HG02798 (cell line): ENCODE measurements around the gene TMEM218.

Source experiments
- ATAC-seq: cut with Tn5 transposase; IDR thresholded peaks from one replicate; pipeline ENCODE4 v1.9.1; 2021; ENCODE audit warnings: mild to moderate bottlenecking; ENCODE audit not compliant: unreplicated experiment, poor library complexity

Gene TMEM218

DNA sequence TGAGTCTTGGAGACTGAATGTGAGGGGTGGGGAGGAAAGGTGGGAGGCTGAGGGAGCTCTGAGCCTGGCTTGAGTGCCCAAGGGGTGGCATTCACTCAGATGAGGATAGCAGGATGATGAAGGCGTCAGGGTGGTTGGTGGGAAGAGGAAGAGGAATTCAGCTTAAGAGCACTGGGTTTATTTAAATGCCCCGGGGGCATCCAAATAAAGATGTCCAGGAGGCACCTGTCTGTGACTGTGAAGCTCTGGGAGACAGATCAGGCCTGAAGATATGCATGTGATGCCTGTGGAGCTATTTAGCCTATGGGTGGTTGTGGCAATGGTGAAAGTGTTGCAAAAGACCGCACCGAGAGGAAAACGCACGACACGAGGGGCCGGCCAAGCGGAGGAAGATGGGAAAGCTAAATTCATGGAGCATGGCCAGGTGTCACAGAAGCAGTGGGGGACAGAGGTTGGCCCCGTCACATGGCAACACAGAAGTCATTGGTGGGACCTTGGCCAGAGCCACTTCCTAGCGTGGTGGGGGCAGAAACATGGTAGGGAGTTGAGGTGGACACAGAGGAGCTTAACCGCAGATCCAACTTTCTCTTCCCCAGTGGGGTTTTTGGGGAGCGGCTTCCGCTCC, 32.8 kb downstream of the TMEM218 start:
- ATAC-seq: no peak

DNA sequence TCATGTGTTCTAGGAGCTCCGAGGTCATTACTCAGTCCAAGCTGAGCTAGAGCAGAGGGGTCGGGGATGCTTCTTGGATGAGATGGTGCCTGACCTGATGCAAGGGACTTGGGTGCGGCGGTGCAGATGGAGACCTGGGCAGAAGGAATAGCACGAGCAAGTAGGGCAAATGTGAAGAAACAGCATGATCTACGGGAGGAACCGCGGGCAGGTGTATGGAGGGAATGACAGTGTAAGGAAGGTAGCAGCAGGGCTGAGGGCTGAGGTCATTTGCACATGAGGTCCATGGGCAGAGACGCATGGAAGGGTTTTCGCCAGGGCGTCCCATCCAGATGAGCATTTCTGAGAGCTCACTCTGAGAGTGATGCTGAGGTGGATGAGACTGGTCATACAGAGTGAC, 33.4 kb downstream of the TMEM218 start:
- ATAC-seq: no peak

DNA sequence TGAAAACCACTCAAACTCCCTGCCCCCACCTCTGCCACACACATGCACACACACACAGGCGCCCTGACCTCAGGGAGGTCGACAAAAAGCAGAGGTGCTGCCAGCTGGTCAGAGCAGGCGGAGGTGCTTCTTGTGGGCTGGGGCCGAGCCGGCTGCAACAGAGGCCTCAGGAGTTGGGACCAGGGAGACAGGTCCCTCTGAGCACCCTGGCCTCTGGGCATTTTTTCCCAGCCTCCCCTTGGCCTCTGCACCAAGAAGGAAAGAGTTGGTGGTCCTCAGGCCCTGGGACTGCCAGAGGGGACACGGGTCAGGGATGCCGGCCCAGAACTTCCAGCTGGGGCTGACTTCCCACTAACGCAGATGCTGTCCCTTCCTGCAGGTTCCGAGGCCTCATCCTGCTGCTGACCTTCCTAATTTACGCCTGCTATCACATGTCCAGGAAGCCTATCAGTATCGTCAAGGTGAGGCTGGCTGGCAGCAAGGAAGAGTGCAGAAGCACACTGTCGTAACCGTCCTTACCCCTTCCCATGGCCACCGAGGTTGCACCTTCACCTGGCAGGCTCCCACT, 35.0 kb downstream of the TMEM218 start:
- ATAC-seq: no peak

DNA sequence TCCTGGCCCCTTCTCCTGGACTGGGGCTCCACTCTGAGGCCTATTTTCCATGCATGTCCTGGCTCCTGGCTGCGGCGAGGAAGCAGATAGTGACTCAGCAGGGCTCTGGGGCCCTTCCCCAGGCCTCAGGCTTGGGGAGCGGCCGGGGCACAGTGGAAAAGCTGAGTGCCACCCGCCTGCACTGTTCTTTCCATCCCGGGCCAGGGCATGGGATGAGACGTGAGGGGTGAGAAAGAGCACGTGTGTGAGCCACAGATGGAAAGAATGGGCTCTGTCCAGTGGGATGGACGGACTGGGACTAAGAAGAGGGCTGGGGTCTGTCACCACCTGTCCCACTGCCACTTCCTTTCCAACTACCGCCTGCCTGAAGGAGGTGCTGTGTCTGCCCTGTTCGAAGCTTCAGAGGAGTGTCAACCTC, 35.5 kb downstream of the TMEM218 start:
- ATAC-seq: no peak

DNA sequence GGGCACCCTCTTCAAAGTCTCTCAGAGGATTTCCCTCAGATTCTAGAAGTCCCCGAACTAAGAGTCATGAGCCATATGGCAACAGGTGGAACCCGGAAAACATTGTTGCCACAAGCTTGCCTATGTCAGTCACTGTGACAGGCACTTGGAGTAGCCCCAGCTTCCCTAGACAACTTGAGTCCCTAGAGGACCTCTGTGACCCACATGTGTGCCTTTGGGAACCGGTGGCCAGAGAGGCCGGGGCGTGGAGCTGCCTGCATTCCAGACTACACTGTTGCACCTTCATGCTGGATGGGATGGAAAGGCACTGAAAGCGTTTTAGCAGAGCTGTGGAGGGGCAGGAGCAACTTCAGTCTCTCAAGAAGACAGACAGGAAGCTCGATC, 36.2 kb downstream of the TMEM218 start:
- ATAC-seq: no peak

DNA sequence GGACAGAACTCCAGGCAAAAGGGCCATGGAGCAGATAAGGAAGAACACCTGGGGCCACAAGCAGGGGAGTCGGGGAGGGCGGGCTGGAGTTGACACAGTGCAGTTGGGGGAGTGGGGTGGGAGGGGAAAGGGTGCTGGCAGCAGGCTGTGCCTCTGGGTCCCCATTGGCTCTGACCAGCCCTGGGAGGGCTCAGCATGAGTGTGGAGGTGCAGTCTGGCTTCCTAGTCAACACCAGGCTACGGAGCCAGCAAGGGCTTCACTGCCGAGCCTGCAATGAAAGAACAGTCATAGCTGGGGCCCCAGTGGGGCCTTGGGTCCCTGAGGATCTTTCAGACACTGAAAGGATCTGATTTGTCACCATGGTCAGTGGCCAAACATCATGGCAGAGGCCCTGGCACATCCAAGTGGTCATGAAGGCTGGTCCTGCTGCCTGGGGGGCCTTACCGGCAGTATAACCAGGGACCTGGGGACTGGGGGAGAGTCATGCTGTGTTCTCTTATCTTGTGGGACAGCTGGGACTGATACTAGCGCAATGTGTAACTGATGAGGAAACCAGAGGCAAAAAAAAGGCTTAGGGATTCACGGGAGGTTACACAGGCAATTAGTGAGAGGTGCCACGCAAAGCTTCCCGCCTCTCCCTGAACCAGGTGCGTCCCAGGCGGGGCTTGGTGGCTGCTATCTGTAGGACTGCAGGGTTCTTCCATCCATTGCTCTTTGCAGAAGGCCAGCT, 36.8 kb downstream of the TMEM218 start:
- no peak for ATAC-seq

DNA sequence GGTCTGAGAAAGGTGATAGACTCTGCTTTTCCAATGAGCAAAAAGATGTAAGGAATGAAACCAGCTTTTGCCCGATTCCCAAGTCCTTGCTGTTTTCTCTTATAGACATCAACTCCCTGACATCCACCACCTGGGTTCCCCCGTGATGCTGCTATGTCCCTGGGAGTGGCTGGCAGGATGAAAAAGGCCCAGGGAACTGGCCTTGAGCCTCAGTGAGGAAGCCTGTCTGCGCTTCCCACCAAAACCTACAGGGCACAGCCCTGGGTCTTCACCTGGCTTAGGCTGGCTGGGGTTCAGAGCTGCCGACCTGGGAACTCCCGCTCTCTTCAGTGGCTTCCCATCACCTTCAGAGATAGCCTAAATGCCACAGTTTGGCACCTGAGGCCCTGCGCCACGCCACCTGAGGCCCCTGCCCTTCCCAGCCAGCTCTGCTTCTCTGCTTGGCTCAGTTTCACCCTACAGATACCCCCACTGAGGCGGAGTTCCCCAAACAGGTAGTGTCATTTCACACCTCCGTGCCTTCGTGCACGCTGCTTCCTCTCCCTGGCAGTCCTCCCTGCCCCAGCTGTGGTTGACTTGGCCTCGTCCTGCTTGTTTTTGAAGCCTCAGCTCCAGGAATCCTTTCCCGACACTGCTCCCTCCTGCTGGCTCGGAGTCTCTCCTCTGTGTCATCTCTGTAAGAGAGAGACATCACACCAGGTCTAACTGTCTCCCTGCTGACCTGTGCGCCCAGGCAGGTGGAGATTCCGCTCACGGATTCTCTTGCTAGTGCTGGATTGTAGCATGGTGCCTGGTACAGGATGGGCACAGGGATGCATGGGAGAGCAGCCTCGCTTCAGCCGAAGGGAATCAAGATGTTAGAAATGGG, 37.6 kb downstream of the TMEM218 start:
- ATAC-seq: no peak

DNA sequence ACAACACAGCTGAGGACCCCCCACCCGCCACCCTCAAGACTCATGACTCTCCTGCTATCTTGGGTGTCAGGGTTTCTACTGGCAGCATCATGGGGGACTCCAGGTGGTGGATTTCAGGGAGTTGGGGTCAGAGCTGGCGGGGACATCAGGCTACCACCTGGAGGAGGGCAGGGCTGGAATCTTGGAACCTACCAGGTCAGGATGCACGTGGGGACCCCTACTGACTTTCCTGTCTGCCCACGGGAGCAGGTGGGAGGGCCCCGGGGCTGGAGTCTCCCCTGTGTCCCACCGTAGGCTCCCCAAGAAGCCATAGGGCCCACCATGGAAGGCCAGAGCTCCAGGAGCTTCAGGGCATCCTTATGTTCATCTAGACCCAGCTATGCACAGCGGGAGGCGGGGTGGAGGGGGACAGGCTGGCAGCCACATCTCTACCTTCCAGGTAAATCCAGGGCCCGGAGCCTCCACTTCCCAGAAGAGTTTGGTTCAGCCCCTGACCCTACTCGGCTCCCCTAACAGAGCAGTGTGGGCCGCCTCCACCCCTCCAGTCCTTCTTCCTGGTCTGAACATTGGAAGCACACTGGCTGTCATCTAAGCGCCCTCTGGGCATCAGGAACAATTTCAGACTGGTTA, 38.4 kb downstream of the TMEM218 start:
- ATAC-seq: no peak

DNA sequence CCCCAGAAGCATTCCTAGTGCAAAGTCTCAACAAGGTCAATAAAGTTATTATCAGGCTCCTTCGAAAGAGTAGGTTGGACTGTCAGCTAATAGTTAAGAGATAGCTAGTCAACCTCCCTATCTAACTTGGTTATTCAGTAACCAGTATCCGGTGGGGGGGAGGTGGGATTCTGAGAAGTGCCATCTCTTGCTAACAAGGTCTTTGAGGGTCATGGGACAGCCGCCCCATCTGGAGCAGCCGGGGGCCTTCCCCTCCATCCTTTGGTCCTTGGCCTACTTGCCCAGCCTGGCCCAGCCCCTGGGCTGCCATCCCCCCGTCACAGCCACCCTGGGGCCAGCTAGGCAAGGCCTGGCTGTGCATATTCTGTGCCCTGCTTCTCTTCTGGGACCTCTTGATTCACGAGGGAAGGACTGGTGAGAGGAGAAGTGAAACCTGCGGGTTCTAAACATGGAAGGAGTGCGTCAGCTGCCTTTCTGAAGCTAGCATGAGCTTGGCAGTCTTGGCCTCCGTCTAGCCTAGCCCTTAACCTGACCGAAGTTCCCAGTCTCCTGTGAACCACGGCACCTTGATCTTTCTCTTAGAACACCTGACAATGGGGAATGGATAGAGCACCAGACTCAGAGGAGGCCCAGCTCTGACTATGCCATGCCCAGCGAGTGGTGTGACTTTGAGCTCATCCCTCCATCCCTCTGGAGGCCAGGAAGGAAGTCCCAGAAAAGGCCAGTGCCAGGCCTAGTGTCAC, 39.0 kb downstream of the TMEM218 start:
- ATAC-seq: peak; percentile 84

DNA sequence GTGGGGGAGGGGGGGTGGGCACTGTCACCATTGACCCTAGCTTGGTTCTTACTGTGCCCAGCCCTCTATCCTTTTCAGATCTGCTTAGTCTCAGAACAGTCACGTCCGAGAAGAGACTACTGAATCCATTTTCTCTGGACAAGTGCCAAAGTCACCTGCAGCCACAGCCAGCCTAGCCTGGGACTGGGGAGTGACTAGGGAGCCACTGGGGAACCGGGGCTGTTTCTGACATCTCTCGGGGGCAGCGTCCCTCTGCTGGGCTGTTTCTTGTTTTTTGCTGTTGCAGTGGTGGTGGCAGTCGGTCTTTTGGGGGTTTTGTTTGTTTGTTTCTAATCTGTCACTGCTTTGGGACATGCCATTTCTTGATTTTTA, 39.6 kb downstream of the TMEM218 start:
- no peak for ATAC-seq

DNA sequence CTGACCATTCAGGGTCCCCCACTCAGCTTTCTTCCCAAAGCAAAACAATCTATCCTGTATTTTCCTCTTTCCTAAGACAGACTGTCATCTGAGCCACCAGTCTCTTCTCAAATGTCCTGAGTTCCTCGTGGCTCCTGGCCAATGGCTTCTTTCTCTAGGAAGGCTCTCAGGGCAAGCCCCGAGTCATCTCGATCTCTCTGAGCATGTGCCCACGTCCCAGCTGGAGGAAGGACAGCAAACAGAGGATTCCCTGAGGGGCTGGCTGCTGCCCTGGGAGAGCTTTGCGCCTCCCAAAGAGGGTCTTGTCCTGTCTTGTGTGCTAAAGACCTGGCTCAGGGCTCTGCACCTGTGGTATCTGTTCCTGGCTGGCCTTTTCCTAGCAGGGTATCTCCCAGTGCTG, 40.0 kb downstream of the TMEM218 start:
- no peak for ATAC-seq

DNA sequence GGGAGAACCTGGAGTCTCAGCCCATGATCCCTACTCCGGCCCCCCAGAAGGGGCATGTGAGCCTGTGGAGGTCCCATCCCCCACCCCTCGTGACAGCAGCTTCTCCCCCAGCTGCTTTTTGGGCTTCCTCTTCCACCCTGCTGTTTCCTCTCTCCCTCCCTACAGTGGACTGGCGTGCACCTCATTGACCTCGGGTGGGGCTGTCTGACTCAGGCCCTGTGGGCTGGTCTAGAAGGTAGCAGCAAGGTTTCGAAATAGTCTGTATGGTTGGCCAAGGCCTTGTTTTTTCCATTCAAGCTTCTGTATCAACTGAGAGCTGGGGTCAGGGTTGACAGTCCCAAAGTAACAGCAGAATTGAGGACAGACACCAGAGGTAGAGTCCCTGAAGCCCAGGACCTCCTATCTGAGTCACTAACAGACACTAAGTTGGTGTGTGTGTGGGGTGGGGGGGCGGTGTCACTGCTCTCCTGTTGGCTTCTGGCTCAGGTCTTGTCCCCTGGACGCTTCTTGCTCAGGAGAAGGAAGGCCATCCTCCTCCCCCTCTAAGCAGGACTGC, 40.6 kb downstream of the TMEM218 start:
- peak; percentile 70 for ATAC-seq

DNA sequence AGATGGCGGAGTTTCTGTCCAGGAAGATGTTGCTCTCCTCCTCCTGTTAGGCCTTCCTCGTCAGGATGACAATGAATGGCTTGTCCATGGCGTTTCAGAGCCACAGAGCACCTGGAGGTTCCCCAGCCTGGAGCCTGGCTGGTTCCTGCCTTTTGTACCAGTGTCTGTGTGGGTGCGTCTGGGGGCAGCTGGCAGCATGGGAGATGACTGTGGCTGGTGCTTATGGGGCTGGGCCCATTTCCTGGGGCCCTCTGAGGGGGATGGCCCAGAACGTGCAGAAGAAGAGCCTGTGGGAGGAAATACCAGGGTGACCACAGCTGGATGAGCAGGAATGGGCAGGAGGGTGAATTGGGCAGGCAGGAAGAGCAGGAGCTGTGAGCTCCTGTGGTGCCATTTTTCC, 41.6 kb downstream of the TMEM218 start:
- ATAC-seq: no peak

DNA sequence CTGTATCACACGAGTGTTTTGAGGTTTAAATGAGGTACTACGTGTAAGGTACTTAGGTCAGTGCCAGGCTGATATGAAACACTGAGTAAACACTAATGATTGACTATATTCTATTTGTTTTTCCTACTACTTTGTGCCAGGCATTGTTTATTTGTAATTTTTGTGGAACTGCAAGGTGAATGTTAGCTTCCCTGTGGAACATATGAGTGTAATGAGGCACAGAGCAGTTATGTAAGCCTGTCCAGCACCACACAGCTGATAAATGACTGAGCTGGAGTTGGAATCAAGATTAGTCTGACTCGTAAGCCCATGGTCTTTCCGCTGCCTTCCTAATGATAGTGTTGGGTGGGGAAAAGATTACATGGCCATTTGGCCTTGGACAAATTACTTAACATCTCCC, 42.4 kb downstream of the TMEM218 start:
- no peak for ATAC-seq

DNA sequence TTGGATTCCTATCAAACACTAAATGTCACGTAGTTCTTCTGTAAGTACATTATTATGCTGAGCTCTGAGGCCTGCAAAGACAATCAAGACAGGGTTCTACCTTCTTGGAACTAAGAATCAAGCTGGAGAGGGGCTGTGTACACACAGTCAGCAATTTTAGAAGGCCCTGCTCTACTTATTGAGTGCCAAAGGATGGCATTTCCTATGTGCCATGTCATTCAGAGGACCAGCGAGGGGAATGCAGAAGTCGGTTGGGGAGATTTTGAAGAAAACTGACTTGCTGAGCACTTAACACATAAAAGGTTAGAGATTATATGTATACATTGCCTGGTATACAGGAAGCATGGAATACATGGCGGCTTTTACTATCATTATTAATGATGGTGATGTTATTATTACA, 43.1 kb downstream of the TMEM218 start:
- ATAC-seq: no peak

DNA sequence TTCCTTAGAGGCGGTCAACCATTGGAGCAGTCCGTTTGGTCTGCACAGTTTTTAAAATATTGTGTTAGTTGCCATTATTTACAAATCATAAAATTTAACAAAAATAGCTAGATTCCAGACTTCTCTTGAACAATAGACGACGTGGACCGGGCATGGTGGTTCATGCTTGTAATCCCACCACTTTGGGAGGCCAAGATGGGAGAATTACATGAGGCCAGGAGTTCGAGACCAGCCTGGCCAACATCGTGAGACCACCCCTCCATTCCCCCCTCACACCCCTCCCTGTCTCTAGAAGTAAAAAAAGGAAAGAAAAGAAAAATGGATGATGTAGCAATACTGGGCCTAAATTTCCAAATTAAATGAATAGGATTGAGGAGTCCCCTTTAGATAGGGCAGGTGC, 47.4 kb downstream of the TMEM218 start:
- no peak for ATAC-seq

DNA sequence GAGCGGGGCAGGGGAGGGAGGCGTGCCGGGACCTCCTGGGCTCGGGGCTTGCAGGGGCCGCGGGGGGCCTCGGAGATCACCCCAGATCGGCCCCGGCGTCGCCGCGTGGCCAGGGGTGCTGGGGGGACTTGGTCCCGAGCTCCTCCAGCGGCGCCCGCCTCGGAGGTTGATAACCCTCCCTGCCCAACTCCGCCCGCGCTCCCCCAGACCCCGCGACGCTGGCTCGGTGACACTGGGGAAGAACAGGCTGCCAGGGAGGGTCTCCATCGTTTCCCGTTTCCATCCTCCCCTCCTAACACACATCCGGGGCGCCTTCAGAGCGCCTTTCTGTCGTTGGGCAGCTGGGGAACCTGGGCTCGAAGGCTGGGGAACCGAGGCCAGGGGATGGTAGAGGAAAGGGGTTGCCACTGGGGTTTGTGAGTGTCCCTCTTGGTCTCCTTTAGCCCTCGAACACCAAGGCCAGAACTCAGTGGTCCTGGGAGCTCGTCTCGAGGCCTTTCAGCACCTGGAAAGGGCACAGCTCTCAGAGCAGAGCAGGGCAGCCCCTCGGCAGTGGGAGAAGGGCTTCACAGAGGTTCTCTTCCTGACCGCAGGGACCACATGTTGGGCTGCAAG, 47.9 kb downstream of the TMEM218 start:
- ATAC-seq: peak; percentile 19

DNA sequence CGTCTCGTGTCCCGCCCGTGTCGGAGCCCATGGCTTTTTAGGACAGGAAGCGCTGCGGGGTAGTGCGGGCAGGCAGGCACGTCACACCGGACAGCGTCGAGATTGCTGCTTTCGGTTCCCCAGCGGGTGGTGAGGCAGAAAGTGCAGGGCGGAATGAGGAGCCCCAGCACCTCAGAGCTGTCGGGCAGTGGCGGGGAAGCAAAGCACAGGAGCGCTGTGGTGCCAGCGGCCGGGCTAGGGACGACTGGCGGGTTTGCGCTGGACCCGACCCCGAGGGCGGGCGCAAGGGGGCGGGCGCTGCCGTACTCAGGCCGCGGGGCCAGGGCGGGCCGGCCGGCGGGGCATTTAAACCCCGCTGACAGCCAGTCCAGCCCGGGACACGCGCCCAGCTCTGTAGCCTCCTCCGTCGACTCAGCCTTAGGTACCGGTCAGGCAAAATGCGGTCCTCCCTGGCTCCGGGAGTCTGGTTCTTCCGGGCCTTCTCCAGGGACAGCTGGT, 48.4 kb downstream of the TMEM218 start, which contains the start of gene SLC37A2:
Gene SLC37A2 (plus strand): TSS at position 375 of the 498 bp plus-strand sequence. CDS start 63 bp downstream, at position 438.
- peak; percentile 88 for ATAC-seq
